HepG2 (cell line): ENCODE results near the gene OAS1. TPM values are rescaled to one million over a fixed set of nuclear protein-coding genes. Genes with fewer than 3 reads are reported as not detected.
"Not testable (repeated sequence)": the region's sequence is repeated elsewhere in the genome, so short reads cannot be mapped to it uniquely, and the experiment has no call there.

ENCODE experiments used
- ATAC-seq: fragments of 200-7000 bp; cut with Tn5 transposase; 3 replicates; pipeline ENCODE4 v1.9.1; 2020; ENCODE audit warnings: mild to moderate bottlenecking, moderate library complexity
- BruUV-seq: library from RNA; stranded (reverse); fragments of 400-500 nt; replicated peaks from 2 replicates; lab custom pipeline; 2021; lab: Mats Ljungman, UMichigan
- CTCF ChIA-PET: fragments of 300-600 bp; formaldehyde crosslinking; extraction: SDS; loops from one replicate; lab custom pipeline; 2021; ENCODE audit warnings: low total read pairs, inconsistent platforms, low intra/inter-chr PET ratio; lab: Yijun Ruan, JAX
- POLR2A ChIA-PET: fragments of 350-600 bp; sonication (Branson Sonifier 250); formaldehyde crosslinking; loops from one replicate; lab custom pipeline; 2020; ENCODE audit warnings: antibody characterized with exemption, inconsistent platforms; lab: Yijun Ruan, JAX
- DNase-seq: peaks from one replicate; pipeline ENCODE4 v3.0.0-alpha.2; 2015; ENCODE audit warnings: low spot score
- FAIRE-seq: peaks from 3 replicates; lab custom pipeline; 2011; peaks lifted over from hg19 to GRCh38; lab: Jason Lieb, UNC
- H2AFZ ChIP-seq: one replicate; pipeline ENCODE4 v1.6.1; 2011; ENCODE audit warnings: low read length, inconsistent platforms
- H3K27ac ChIP-seq: fragments of 300-600 bp; 3 replicates; pipeline ENCODE4 v1.8.0; 2011; ENCODE audit warnings: mixed run types, mild to moderate bottlenecking, mixed read lengths, low read length, inconsistent platforms; ENCODE audit not compliant: insufficient read depth; ENCODE audit errors: extremely low read length
- H3K27me3 ChIP-seq, 2 experiments: fragments of 200-600 bp in 1 of 2; 2 replicates in 1 of 2; 3 replicates in 1 of 2; pipeline versions ENCODE4 v1.6.0 to v1.8.0; 2011; ENCODE audit warnings: low read length in 2 of 2, mild to moderate bottlenecking in 2 of 2, moderate library complexity in 2 of 2, inconsistent platforms in 1 of 2; ENCODE audit not compliant: insufficient read depth in 2 of 2, control insufficient read depth in 1 of 2
- H3K36me3 ChIP-seq, 2 experiments: fragments of 200-600 bp in 1 of 2; replicated peaks in 1 of 2; 2 replicates in 1 of 2; 3 replicates in 1 of 2; pipeline versions ENCODE4 v1.5.1 to v1.8.0; 2011; ENCODE audit warnings: low read length in 2 of 2, inconsistent platforms in 1 of 2; ENCODE audit not compliant: insufficient read depth in 2 of 2, control insufficient read depth in 1 of 2
- H3K4me1 ChIP-seq: 2 replicates; pipeline ENCODE4 v1.5.1; 2012; ENCODE audit warnings: low read length, inconsistent platforms; ENCODE audit not compliant: insufficient read depth
- H3K4me2 ChIP-seq: 2 replicates; pipeline ENCODE4 v1.6.0; 2011; ENCODE audit warnings: low read depth, low read length, inconsistent platforms
- H3K4me3 ChIP-seq, 3 experiments: fragments of 200-600 bp in 1 of 3; sonication (generic), shearing (Covaris generic) in 1 of 3; replicated peaks in 1 of 3; 2 replicates each; pipeline ENCODE4 v1.5.1; 2011 to 2016; ENCODE audit warnings: low read length in 3 of 3, inconsistent platforms in 2 of 3, low read depth in 2 of 3, mild to moderate bottlenecking in 2 of 3, control low read depth in 1 of 3, mixed read lengths in 1 of 3; ENCODE audit not compliant: insufficient read depth in 1 of 3
- H3K79me2 ChIP-seq: one replicate; pipeline ENCODE4 v1.6.1; 2011; ENCODE audit warnings: low read length, inconsistent platforms; ENCODE audit not compliant: insufficient read depth
- H3K9ac ChIP-seq: 2 replicates; pipeline ENCODE4 v1.6.0; 2011; ENCODE audit warnings: mild to moderate bottlenecking, low read depth, low read length, inconsistent platforms; ENCODE audit not compliant: insufficient read depth
- H3K9me3 ChIP-seq: 2 replicates; pipeline ENCODE4 v1.5.1; 2012; ENCODE audit warnings: mild to moderate bottlenecking, low read length
- H4K20me1 ChIP-seq: 2 replicates; pipeline ENCODE4 v1.6.0; 2011; ENCODE audit warnings: inconsistent platforms, mild to moderate bottlenecking, low read length, moderate library complexity; ENCODE audit not compliant: insufficient read depth
- CC2D1A ChIP-seq: sonication (generic); formaldehyde crosslinking; IDR thresholded peaks from 2 replicates; pipeline ENCODE4 v1.8.1; 2023; ENCODE audit warnings: mild to moderate bottlenecking, missing genetic modification reagents
- CHD2 ChIP-seq: IDR thresholded peaks from 2 replicates; pipeline ENCODE4 v1.6.1; 2011; ENCODE audit warnings: low read depth, low read length, improper control_type of control experiment
- MIER2 ChIP-seq: IDR thresholded peaks from 2 replicates; pipeline ENCODE4 v1.6.1; 2016; ENCODE audit warnings: missing biosample characterization, missing genetic modification reagents
- MZF1 ChIP-seq: sonication (generic); formaldehyde crosslinking; IDR thresholded peaks from 2 replicates; pipeline ENCODE4 v1.8.1; 2023; ENCODE audit warnings: mild to moderate bottlenecking, missing genetic modification reagents, borderline replicate concordance
- SMYD3 ChIP-seq: sonication (generic); formaldehyde crosslinking; IDR thresholded peaks from 2 replicates; pipeline ENCODE4 v1.8.1; 2023; ENCODE audit warnings: mild to moderate bottlenecking, missing genetic modification reagents
- TBX3 ChIP-seq: fragments of 450-650 bp; IDR thresholded peaks from 2 replicates; pipeline ENCODE4 v1.6.1; 2017; ENCODE audit warnings: antibody characterized with exemption, mild to moderate bottlenecking, inconsistent platforms, borderline replicate concordance
- TCF7L2 ChIP-seq: IDR thresholded peaks from 2 replicates; pipeline ENCODE4 v1.6.1; 2011; ENCODE audit warnings: mild to moderate bottlenecking, low read depth, low read length, moderate library complexity
- TERF1 ChIP-seq: sonication (generic); formaldehyde crosslinking; IDR thresholded peaks from 2 replicates; pipeline ENCODE4 v1.8.0; 2022; ENCODE audit warnings: mild to moderate bottlenecking, missing genetic modification reagents, moderate library complexity
- YY1 ChIP-seq: IDR thresholded peaks from 2 replicates; pipeline ENCODE4 v1.6.1; 2011; ENCODE audit warnings: low read length, low read depth, moderate library complexity, mild to moderate bottlenecking; ENCODE audit not compliant: insufficient read depth, insufficient replicate concordance
- ZNF326 ChIP-seq: sonication (generic); formaldehyde crosslinking; IDR thresholded peaks from 2 replicates; pipeline ENCODE4 v1.4.0; 2020; ENCODE audit warnings: missing genetic modification reagents, borderline replicate concordance
- ZNF333 ChIP-seq: sonication (generic); formaldehyde crosslinking; IDR thresholded peaks from 2 replicates; pipeline ENCODE4 v1.4.0; 2020; ENCODE audit warnings: mild to moderate bottlenecking, missing genetic modification reagents, borderline replicate concordance
- ZNF367 ChIP-seq: sonication (generic); formaldehyde crosslinking; IDR thresholded peaks from 2 replicates; pipeline ENCODE4 v1.4.0; 2020; ENCODE audit warnings: missing genetic modification reagents, borderline replicate concordance
- ZNF430 ChIP-seq: sonication (generic); formaldehyde crosslinking; IDR thresholded peaks from 2 replicates; pipeline ENCODE4 v1.9.0; 2021; ENCODE audit warnings: mild to moderate bottlenecking, missing genetic modification reagents
- ZNF598 ChIP-seq: sonication (generic); formaldehyde crosslinking; IDR thresholded peaks from 2 replicates; pipeline ENCODE4 v1.5.1; 2020; ENCODE audit warnings: mild to moderate bottlenecking, missing genetic modification reagents, borderline replicate concordance
- ZNF691 ChIP-seq: sonication (generic); formaldehyde crosslinking; IDR thresholded peaks from 2 replicates; pipeline ENCODE4 v1.4.0; 2020; ENCODE audit warnings: missing genetic modification reagents, low read depth, mild to moderate bottlenecking, borderline replicate concordance
- ZNF792 ChIP-seq: IDR thresholded peaks from 2 replicates; pipeline ENCODE4 v1.6.1; 2016
- whole genome bisulfite sequencing: methylation state at CpG from one replicate; pipeline ENCODE4 v1.1.6; 2017; ENCODE audit warnings: low lambda C conversion rate; 5-methylcytosine and 5-hydroxymethylcytosine counted together
- in situ Hi-C: cut with HindIII; loops from 2 replicates; pipeline ENCODE4 v1.10.0; 2017; ENCODE audit warnings: low pct_unique_long_range_greater_than_20kb; ENCODE audit not compliant: extremely low pct_ligation_motif_present
- intact Hi-C: fragments of 100-400 bp; cut with micrococcal nuclease; formaldehyde crosslinking; loops from one replicate; pipeline ENCODE4 v1.10.0; 2022; ENCODE audit not compliant: unreplicated experiment
- polyA plus RNA-seq, 8 experiments: library from polyadenylated mRNA; depleted of rRNA in 3 of 8; stranded (reverse) in 7 of 8; unstranded in 1 of 8; fragments of >200 nt; fragmentation: Illumina TruSeq in 4 of 8; extraction: Trizol in 4 of 8; gene quantifications; 2 replicates each; pipeline versions ENCODE4 v1.2.1 to v1.2.3, GENCODE V29; 2011 to 2016; ENCODE audit warnings: low read depth in 4 of 8, missing spikeins in 1 of 8, mixed read lengths in 1 of 8; ENCODE audit not compliant: insufficient read depth in 1 of 8
- total RNA-seq, 5 experiments: library from RNA; depleted of rRNA; stranded (reverse); fragments of >200 nt; fragmentation: Illumina TruSeq; extraction: Trizol; gene quantifications; 2 replicates each; pipeline ENCODE4 v1.2.3, GENCODE V29; 2016; ENCODE audit warnings: low read depth in 1 of 5

Gene OAS1
- total and polyA plus RNA-seq, 2 of the 13 experiments (the other 11 are each of a cell fraction or from before 2014, with no cell fraction given), result 6.5 to 10.6 TPM

GRCh38 chr12:112950701-112951100 lies 43.9 kb downstream of the OAS1 start:
- no peak overlapping the region for H3K27ac ChIP-seq
- no peak overlapping the region for H3K9ac ChIP-seq
- peaks cover 0 to 14% of the 10 kb centered on the region in 2 experiments; a peak in 3 of 5 replicates for H3K36me3 ChIP-seq
- no peak overlapping the region for H3K4me3 ChIP-seq
- FAIRE-seq, result no peak
- no CpG with 5 or more reads among the region's 11 CpGs for WGBS
- H3K27me3 ChIP-seq, result no peaks in the 10 kb centered on the region
- POLR2A ChIA-PET, result interaction anchor here (1.0 kb wide), 1 partner anchor 26 kb away, joined by 5 read pairs; no protein-coding TSS in a partner anchor
- no peaks in the 10 kb centered on the region for H3K4me1 ChIP-seq
- no peak overlapping the region for H2AFZ ChIP-seq
- no peak for TF ChIP-seq TCF7L2
- no peak for TF ChIP-seq TBX3
- no peak for TF ChIP-seq YY1
- TF ChIP-seq SMYD3, result no peak
- TF ChIP-seq CC2D1A (CRISPR knock-in tag), result no peak
- no peak for TF ChIP-seq CHD2
- no peak for TF ChIP-seq TERF1 (CRISPR knock-in tag)
- TF ChIP-seq ZNF326 (CRISPR knock-in tag), result no peak
- no peak for TF ChIP-seq ZNF691
- TF ChIP-seq MIER2, result no peak
- TF ChIP-seq MZF1, result no peak
- TF ChIP-seq ZNF598 (CRISPR knock-in tag), result no peak
- no peak for TF ChIP-seq ZNF792
- no peak for TF ChIP-seq ZNF333
- no peak for TF ChIP-seq ZNF430 (CRISPR knock-in tag)
- no peak for TF ChIP-seq ZNF367 (CRISPR knock-in tag)
- TF ChIP-seq, all 625 proteins: peak for 0
- DNase-seq (no peak), ATAC-seq (no peak; the same call in 2 of the 3 replicates)
- CTCF ChIA-PET, result no interaction called here
- no TSS peak for BruUV-seq
- Histone ChIP-seq H3K9me3 (no peaks in the 10 kb centered on the region), H3K79me2 (no peaks in the 10 kb centered on the region), H4K20me1 (no peaks in the 10 kb centered on the region), H3K4me2 (no peak overlapping the region)
- intact Hi-C loops (no loop called here), in situ Hi-C loops (no loop called here)

GRCh38 chr12:112957125-112957524 lies 50.4 kb downstream of the OAS1 start:
- in situ Hi-C loops, FAIRE-seq: not testable (repeated sequence)

More at GRCh38 chr12:112957125-112957524, 50.4 kb downstream of the OAS1 start:
- H3K36me3 ChIP-seq, result peaks cover 2 to 11% of the 10 kb centered on the region in 2 experiments; a peak in 1 of 5 replicates
- POLR2A ChIA-PET, H3K79me2 ChIP-seq, H4K20me1 ChIP-seq, H3K9me3 ChIP-seq, intact Hi-C loops, H3K4me1 ChIP-seq, ATAC-seq, CTCF ChIA-PET, BruUV-seq, H3K4me2 ChIP-seq, H3K27ac ChIP-seq, H3K9ac ChIP-seq, DNase-seq, H3K27me3 ChIP-seq, H2AFZ ChIP-seq, H3K4me3 ChIP-seq: not testable (repeated sequence)
- 81% methylated on average over 4 of the region's 4 CpGs for WGBS
